Activated CD8-positive, alpha-beta memory T cell treated with anti-CD3 and anti-CD28 coated beads, Interleukin-2, amount 50 U/mL, for 24 hours (primary cell): ENCODE results near the gene TMEM117.
"Not testable (repeated sequence)": the region's sequence is repeated elsewhere in the genome, so short reads cannot be mapped to it uniquely, and the experiment has no call there.

Experiments used
- DNase-seq: peaks from one replicate; pipeline ENCODE4 v3.0.0-alpha.2; 2020; ENCODE audit errors: extremely low read depth

The TMEM117 gene

GRCh38 chr12:44091948-44092606 lies 256.2 kb downstream of the TMEM117 start:
- no peak for DNase-seq

GRCh38 chr12:44098786-44099185 lies 262.9 kb downstream of the TMEM117 start:
- DNase-seq, result no peak

GRCh38 chr12:44099486-44099885 lies 263.6 kb downstream of the TMEM117 start:
- DNase-seq, result no peak

- no peak for DNase-seq
These were observed 264.4 kb downstream of the TMEM117 start for GRCh38 chr12:44100264-44100663.

- DNase-seq, result no peak
These were observed 265.6 kb downstream of the TMEM117 start for GRCh38 chr12:44101475-44101874.

- no peak for DNase-seq
These were observed 279.0 kb downstream of the TMEM117 start for GRCh38 chr12:44114906-44115305.

GRCh38 chr12:44117337-44117736 lies 281.5 kb downstream of the TMEM117 start:
- no peak for DNase-seq

GRCh38 chr12:44118946-44119345 lies 283.1 kb downstream of the TMEM117 start:
- no peak for DNase-seq

DNA sequence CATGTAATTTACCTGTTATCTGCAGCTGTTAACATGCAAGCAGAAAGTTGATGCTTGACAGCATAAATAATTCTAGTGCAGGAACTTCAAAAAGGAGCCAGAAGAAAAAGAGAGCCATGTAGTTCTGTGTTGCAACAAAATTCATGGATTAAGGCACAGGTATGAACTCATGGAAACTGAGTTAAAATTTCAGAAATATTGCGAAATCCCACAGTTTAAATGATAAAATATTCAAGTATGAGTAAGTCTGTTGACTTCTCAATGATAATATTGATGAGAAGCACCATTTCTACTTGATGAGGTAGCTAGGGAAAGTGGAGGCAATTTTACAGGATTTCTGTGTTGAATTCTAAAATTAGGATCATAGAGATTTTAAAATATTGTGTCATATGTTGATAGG lies 290.9 kb downstream of the TMEM117 start:
- no peak for DNase-seq

DNA sequence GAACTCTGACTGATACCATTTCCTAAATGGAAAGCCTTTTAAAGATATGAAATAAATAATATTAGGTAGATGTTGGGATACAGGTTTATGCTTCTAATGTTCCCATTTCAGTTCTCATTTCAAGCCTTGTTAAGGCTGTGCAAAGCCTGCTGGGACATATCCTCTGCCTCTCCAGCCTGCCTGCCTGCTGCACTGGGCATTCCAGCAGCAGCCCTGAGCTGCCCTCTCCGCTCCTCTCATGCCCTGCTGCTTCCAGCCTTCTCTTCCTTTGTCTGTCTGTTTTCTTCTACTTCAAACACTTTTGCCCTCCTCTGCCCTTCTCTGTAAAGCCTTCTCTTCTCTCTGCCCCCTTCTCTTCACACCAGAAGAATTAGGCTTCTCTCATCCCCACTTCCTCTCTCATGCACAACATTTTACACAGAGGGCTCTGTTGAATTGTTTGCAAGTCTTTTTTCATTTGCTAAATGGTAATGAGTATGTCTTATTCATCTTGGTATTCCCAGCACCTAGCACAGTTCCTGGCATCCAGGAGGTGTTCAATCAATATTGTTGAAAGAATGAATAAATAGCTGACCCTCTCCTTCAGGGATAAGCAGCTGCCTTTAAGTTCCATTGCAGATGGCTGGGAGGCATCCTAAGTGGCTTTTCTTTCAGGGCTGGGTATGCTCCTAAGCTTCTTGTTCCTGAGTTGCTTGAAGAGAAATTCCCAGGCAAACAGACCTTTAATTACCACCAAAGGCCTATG lies 292.3 kb downstream of the TMEM117 start:
- DNase-seq, result no peak

DNA sequence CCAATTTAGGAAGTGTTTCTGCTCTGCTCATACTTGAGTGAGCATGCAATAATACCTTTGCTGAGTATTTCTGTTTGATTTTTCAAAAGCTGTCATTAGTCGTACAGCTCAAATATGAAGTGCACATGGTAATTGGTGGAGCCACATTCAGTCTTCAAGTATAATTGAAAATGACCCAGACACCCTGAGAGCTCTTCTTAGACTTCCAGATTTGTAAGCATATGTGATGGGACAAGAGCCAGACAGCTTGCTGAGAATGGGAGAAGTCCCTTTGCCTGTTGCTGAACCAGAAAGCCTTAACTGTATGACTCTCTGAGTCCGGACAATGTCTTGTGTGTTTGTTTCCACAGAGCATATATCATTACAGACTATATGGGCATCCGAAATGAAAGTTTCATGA lies 307.3 kb downstream of the TMEM117 start:
- DNase-seq, result no peak

GRCh38 chr12:44148936-44149335 lies 313.1 kb downstream of the TMEM117 start:
- no peak for DNase-seq

GRCh38 chr12:44154128-44154527 lies 318.2 kb downstream of the TMEM117 start:
- DNase-seq, result no peak

DNA sequence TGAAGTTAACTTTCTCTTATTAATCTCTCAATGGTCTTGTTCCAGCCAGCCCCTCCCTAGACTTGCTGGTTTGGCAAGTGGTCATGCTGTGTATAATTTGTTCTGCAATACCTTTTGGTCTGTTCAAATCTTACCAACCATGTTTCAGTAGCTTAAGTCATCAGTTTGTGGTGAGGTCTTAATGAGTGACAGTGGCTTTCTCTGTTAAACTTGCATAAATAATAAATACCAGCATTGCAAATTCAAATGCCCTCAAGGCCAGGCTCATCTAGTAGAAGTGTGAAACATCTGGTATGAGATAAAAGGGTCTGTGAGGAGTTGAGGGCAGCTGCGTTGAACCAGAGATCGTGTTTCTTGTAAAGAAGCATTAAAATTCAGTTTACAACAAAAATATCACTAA lies 319.5 kb downstream of the TMEM117 start:
- DNase-seq, result no peak

- DNase-seq, result no peak
These were observed 321.5 kb downstream of the TMEM117 start for GRCh38 chr12:44157359-44157758.

DNA sequence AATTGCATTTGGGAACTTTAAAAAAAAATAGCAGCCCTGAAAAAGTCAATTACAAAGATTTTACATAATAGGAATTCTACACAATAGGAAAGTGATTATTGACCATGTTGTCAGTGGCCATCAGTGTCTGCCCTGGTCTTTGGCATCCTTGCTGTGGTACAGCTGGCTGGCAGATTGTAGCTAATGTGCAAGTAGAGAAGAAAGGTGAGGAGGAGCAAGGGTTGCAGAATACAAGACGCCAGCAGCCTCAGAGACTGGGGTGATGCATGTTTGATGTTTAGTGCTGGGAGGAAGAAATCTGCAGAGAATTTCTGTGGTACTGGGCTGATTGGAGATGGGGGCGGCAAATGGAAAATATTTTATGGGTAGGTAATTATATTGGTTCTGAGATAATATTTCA lies 322.9 kb downstream of the TMEM117 start:
- no peak for DNase-seq

DNA sequence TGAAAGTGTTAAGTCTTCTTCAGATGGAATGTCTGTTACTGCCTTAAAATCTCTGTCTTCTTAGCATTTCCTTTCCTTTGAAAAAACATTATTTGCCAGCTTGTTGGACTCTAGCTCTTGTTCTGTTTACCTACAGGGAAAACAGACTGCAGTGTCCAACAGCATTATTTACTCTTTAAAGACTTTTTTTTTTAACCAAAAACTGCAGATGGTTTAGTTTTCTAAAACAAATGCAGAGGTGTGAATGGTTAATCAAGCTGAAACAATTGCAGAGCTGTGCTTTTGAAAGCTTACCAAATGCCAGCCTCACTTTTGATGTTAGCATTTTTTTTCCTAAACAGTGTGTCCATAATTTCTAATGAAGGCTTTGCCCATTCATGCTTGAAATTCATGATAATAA lies 323.3 kb downstream of the TMEM117 start:
- DNase-seq, result no peak

GRCh38 chr12:44159862-44160261 lies 324.0 kb downstream of the TMEM117 start:
- no peak for DNase-seq

- DNase-seq, result no peak
These were observed 327.1 kb downstream of the TMEM117 start for GRCh38 chr12:44162961-44163360.

- no peak for DNase-seq
These were observed 338.2 kb downstream of the TMEM117 start for GRCh38 chr12:44174053-44174452.

- DNase-seq, result no peak
These were observed 348.8 kb downstream of the TMEM117 start for GRCh38 chr12:44184499-44185206.

- DNase-seq, result no peak
These were observed 357.4 kb downstream of the TMEM117 start for GRCh38 chr12:44193281-44193680.

DNA sequence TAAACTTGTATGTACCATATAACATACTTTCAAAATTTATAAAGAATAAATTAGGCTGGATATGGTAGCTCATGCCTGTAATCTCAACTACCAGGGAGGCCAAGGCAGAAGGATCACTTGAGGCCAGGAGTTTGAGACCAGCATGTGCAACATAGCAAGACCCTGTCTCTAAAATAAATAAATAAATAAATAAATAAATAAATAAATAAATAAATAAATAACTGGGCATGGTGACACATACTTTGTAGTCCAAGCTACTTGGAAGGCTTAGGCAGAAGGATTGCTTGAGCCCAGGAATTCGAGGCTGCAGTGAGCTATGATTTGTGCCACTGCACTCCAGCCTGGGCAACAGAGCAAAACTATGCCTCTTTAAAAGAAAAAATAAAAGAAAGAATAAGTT lies 359.8 kb downstream of the TMEM117 start:
- not testable (repeated sequence) for DNase-seq
